MM.1S (cell line): ENCODE results near the gene CLMP.

ENCODE experiments used
- DNase-seq: peaks from one replicate; pipeline ENCODE4 v3.0.0-alpha.2; 2015
- H2AFZ ChIP-seq: fragments of 300-600 bp; sonication (generic); 2 replicates; pipeline ENCODE4 v1.6.0; 2016; ENCODE audit warnings: antibody characterized with exemption, low read length
- H3F3A ChIP-seq: fragments of 300-600 bp; sonication (generic); 2 replicates; pipeline ENCODE4 v1.6.1; 2016; ENCODE audit warnings: mild to moderate bottlenecking, antibody characterized with exemption, low read length, moderate library complexity, mixed read lengths; ENCODE audit not compliant: insufficient read depth
- H3K27ac ChIP-seq: fragments of 300-600 bp; sonication (generic); 2 replicates; pipeline ENCODE4 v1.5.1; 2016; ENCODE audit warnings: mild to moderate bottlenecking, low read length
- H3K27me3 ChIP-seq: fragments of 300-600 bp; sonication (generic); replicated peaks from 2 replicates; pipeline ENCODE4 v1.6.0; 2016; ENCODE audit warnings: low read length; ENCODE audit not compliant: insufficient read depth
- H3K36me3 ChIP-seq: fragments of 300-600 bp; sonication (generic); replicated peaks from 2 replicates; pipeline ENCODE4 v1.6.1; 2016; ENCODE audit warnings: mild to moderate bottlenecking, low read length, mixed read lengths; ENCODE audit not compliant: insufficient read depth
- H3K4me1 ChIP-seq: fragments of 300-600 bp; sonication (generic); 2 replicates; pipeline ENCODE4 v1.6.1; 2016; ENCODE audit warnings: low read length, mixed read lengths
- H3K4me2 ChIP-seq: fragments of 300-600 bp; sonication (generic); 2 replicates; pipeline ENCODE4 v1.6.0; 2016; ENCODE audit warnings: low read depth, low read length
- H3K4me3 ChIP-seq: fragments of 300-600 bp; sonication (generic); 2 replicates; pipeline ENCODE4 v1.5.1; 2016; ENCODE audit warnings: low read length, mixed read lengths
- H3K79me2 ChIP-seq: fragments of 300-600 bp; sonication (generic); 2 replicates; pipeline ENCODE4 v1.6.1; 2016; ENCODE audit warnings: mixed run types, low read length, mixed read lengths
- H3K9ac ChIP-seq: fragments of 300-600 bp; sonication (generic); 2 replicates; pipeline ENCODE4 v1.6.1; 2016; ENCODE audit warnings: low read length, mixed read lengths
- H3K9me2 ChIP-seq: fragments of 300-600 bp; sonication (generic); replicated peaks from 2 replicates; pipeline ENCODE4 v1.6.1; 2016; ENCODE audit warnings: mild to moderate bottlenecking, low read length, mixed read lengths; ENCODE audit not compliant: insufficient read depth
- H3K9me3 ChIP-seq: fragments of 300-600 bp; sonication (generic); replicated peaks from 2 replicates; pipeline ENCODE4 v1.6.1; 2016; ENCODE audit warnings: mild to moderate bottlenecking, low read length, mixed read lengths; ENCODE audit not compliant: insufficient read depth
- H4K20me1 ChIP-seq: fragments of 300-600 bp; sonication (generic); 2 replicates; pipeline ENCODE4 v1.6.1; 2016; ENCODE audit warnings: mild to moderate bottlenecking, low read length, moderate library complexity, mixed read lengths; ENCODE audit not compliant: insufficient read depth
- EZH2 ChIP-seq: fragments of 300-600 bp; sonication (generic); optimal IDR thresholded peaks from 2 replicates; pipeline ENCODE3; 2017; ENCODE audit warnings: low read depth, mild to moderate bottlenecking, antibody characterized with exemption, low read length, mixed read lengths
- EZH2phosphoT487 ChIP-seq: fragments of 300-600 bp; sonication (generic); IDR thresholded peaks from 2 replicates; pipeline ENCODE4 v1.6.1; 2018; ENCODE audit warnings: antibody characterized with exemption, low read length
- TF ChIP-seq, protein P1 (sequence below): fragments of 300-600 bp; sonication (generic); IDR thresholded peaks from 2 replicates; pipeline ENCODE4 v1.5.1; 2016; ENCODE audit warnings: antibody characterized with exemption, low read length, mixed read lengths

CLMP gene

DNA sequence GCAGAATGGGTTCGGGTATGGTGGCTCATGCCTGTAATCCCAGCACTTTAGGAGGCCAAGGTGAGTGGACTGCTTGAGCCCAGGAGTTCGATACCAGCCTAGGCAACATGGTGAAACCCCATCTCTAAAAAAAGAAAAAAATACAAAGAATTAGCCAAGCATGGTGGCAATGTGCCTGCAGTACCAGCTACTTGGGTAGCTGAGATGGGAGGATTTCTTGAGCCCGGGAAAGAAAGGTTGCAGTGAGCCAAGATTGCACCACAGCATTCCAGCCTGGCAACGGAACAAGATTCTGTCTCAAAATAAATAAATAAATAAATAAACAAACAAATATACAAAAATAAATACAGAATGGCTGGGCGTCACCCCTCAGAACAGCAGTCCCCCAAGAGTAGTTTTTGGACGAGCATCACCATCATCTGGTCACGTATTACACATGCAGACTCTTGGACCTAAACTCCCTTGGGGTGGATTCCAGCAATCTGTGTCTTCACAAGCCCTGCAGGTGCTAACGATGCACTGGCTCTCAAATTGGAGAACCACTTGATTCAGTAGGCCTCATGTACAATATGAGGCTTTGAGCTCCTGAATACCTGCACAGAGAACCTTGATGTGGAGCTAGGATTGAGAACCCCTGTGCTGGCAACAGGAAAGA is 33.5 kb downstream of the CLMP start:
- no peak overlapping the region for H3K9ac ChIP-seq
- DNase-seq = no peak
- H3K27me3 ChIP-seq = no peaks in the 10 kb centered on the region
- H4K20me1 ChIP-seq = no peaks in the 10 kb centered on the region
- H3F3A ChIP-seq = no peaks in the 10 kb centered on the region
- TF ChIP-seq EZH2 (no peak), EZH2phosphoT487 (no peak)
- TF ChIP-seq, protein P1, sequence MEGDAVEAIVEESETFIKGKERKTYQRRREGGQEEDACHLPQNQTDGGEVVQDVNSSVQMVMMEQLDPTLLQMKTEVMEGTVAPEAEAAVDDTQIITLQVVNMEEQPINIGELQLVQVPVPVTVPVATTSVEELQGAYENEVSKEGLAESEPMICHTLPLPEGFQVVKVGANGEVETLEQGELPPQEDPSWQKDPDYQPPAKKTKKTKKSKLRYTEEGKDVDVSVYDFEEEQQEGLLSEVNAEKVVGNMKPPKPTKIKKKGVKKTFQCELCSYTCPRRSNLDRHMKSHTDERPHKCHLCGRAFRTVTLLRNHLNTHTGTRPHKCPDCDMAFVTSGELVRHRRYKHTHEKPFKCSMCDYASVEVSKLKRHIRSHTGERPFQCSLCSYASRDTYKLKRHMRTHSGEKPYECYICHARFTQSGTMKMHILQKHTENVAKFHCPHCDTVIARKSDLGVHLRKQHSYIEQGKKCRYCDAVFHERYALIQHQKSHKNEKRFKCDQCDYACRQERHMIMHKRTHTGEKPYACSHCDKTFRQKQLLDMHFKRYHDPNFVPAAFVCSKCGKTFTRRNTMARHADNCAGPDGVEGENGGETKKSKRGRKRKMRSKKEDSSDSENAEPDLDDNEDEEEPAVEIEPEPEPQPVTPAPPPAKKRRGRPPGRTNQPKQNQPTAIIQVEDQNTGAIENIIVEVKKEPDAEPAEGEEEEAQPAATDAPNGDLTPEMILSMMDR = no peak
- no peak overlapping the region for H2AFZ ChIP-seq
- H3K4me2 ChIP-seq = no peak overlapping the region
- H3K9me2 ChIP-seq = no peaks in the 10 kb centered on the region
- H3K79me2 ChIP-seq = no peaks in the 10 kb centered on the region
- no peak overlapping the region for H3K4me3 ChIP-seq
- H3K9me3 ChIP-seq = no peaks in the 10 kb centered on the region
- no peaks in the 10 kb centered on the region for H3K4me1 ChIP-seq
- H3K27ac ChIP-seq = no peak overlapping the region
- no peaks in the 10 kb centered on the region for H3K36me3 ChIP-seq

DNA sequence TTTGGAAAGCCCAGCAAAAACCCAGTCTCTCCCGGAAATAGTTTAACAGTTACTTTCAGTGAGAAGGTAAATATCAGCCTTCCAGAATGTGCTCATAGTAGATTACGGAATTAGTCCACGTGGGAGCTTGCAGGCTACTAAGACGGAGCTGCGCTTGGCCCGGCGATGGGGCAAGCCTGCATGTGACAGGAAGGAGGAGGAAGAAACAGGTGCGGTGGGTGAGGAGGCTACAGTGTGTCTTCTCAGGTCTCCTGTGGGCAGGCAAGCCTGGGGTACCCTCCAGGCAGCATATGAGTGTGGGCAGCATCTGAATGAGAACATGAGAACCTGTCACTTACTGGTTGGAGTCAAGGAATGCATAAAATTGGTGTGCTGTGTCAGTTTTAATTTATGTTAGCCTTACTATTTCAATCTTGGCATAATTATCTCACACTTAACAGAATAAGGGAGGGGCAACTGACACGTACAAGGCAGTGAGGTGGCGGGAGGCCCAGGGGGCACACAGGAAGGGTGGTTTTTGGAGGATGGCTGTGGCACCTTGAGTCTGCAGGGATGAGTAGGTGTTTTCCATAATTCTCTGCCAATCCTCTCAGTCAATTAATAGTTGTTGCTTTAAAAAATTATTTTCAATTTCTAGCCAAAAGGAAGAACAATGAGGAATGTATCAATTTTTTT is 35.7 kb downstream of the CLMP start:
- Histone ChIP-seq H3F3A (no peaks in the 10 kb centered on the region), H3K4me1 (no peaks in the 10 kb centered on the region), H4K20me1 (no peaks in the 10 kb centered on the region), H3K4me2 (no peak overlapping the region), H3K9me3 (no peaks in the 10 kb centered on the region), H3K27me3 (no peaks in the 10 kb centered on the region), H3K27ac (no peak overlapping the region), H2AFZ (no peak overlapping the region), H3K79me2 (no peaks in the 10 kb centered on the region), H3K9ac (no peak overlapping the region), H3K4me3 (no peak overlapping the region), H3K36me3 (no peaks in the 10 kb centered on the region), H3K9me2 (no peaks in the 10 kb centered on the region)
- DNase-seq = no peak
- TF ChIP-seq, protein P1 = no peak
- no peak for TF ChIP-seq EZH2
- TF ChIP-seq EZH2phosphoT487 = no peak

DNA sequence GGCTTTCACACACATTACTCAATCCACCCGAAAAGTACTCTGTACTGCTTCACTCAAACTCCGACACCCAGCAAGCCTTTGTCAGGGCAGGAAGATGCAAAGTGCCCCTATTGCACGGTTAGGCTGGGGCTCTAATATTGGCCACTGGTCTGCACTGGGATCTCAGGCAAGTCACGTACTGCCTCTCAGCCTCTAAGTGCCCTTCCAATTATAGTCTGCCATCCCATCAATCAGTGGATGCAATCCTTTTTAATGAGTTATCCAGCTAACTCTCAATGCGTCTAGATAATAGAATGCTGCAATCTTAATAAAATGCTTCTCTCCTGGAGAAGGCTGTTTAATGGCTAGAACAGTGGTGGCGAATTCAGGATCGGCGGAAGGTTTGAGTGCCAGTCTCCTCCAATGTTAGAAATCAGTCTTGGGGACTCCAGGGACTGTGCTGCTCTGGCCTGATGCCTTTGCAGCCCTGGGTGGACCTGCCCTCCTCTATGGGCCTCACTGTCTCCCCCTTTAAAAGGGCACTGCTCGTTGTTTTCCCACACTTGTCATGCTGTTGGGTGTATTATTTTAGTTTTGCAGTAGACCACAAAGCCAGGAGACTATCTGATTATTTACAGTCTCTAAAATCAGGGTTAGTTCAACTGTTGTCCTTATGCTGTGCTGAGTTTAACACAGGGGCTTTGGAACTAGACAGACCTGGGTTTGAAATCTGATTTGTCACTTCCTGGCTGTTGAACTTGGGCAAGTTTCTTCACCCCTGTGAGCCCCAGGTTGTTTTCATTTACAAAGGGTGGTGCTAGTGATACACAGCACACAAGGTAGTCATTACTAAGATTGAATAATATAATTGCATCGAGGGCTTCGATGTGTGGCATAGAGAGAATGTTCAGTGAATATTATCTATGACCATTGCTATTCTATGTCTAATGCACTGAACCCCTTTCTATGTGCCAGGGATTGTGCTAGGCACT is 36.7 kb downstream of the CLMP start:
- no peaks in the 10 kb centered on the region for H3K27me3 ChIP-seq
- H2AFZ ChIP-seq = no peak overlapping the region
- H3K4me1 ChIP-seq = no peaks in the 10 kb centered on the region
- DNase-seq = no peak
- no peak overlapping the region for H3K4me2 ChIP-seq
- no peaks in the 10 kb centered on the region for H3K9me3 ChIP-seq
- H3F3A ChIP-seq = no peaks in the 10 kb centered on the region
- TF ChIP-seq EZH2 (no peak), EZH2phosphoT487 (no peak)
- TF ChIP-seq, protein P1 = no peak
- no peak overlapping the region for H3K27ac ChIP-seq
- no peaks in the 10 kb centered on the region for H3K79me2 ChIP-seq
- no peaks in the 10 kb centered on the region for H4K20me1 ChIP-seq
- H3K9ac ChIP-seq = no peak overlapping the region
- H3K9me2 ChIP-seq = no peaks in the 10 kb centered on the region
- no peak overlapping the region for H3K4me3 ChIP-seq
- H3K36me3 ChIP-seq = no peaks in the 10 kb centered on the region
